H1 (cell line): Measurements from ENCODE around the gene SLC25A22. TPM values are rescaled to one million over a fixed set of nuclear protein-coding genes. Genes with fewer than 3 reads are reported as not detected.

ENCODE experiments used
- BCL11A ChIP-seq, 2 experiments: IDR thresholded peaks; one replicate each; pipeline ENCODE4 v1.6.1; 2011; ENCODE audit warnings: low read depth in 2 of 2, low read length in 2 of 2, mild to moderate bottlenecking in 2 of 2
- BRCA1 ChIP-seq: IDR thresholded peaks from 2 replicates; pipeline ENCODE4 v1.6.1; 2012; ENCODE audit warnings: low read depth, low read length, improper control_type of control experiment
- CREB1 ChIP-seq: IDR thresholded peaks from 2 replicates; pipeline ENCODE4 v1.6.1; 2012; ENCODE audit warnings: inconsistent platforms
- CTBP2 ChIP-seq: IDR thresholded peaks from 2 replicates; pipeline ENCODE4 v1.7.0; 2011; ENCODE audit warnings: borderline replicate concordance, mild to moderate bottlenecking, moderate library complexity, mixed read lengths, low read length; ENCODE audit not compliant: insufficient read depth, insufficient read length
- EGR1 ChIP-seq: IDR thresholded peaks from 2 replicates; pipeline ENCODE4 v1.6.1; 2011; ENCODE audit warnings: low read depth, low read length, borderline replicate concordance
- EZH2 ChIP-seq: fragments of 200-600 bp; sonication (generic); IDR thresholded peaks from 2 replicates; pipeline ENCODE4 v1.7.1; 2012; ENCODE audit warnings: low read depth, mild to moderate bottlenecking, moderate library complexity, low read length, inconsistent platforms; ENCODE audit not compliant: severe bottlenecking
- GTF2F1 ChIP-seq: IDR thresholded peaks from 2 replicates; pipeline ENCODE4 v1.6.1; 2012; ENCODE audit warnings: low read depth, low read length, improper control_type of control experiment, borderline replicate concordance
- HDAC2 ChIP-seq, 2 experiments: fragments of 300-600 bp in 1 of 2; sonication (generic) in 1 of 2; IDR thresholded peaks; 2 replicates each; pipeline ENCODE4 v1.6.1; 2011 to 2012; ENCODE audit warnings: low read depth in 2 of 2, low read length in 2 of 2, mild to moderate bottlenecking in 2 of 2, moderate library complexity in 2 of 2, borderline replicate concordance in 1 of 2, inconsistent platforms in 1 of 2
- MAFK ChIP-seq: IDR thresholded peaks from 2 replicates; pipeline ENCODE4 v1.6.1; 2012; ENCODE audit warnings: low read depth, mild to moderate bottlenecking, improper control_type of control experiment, low read length
- RFX5 ChIP-seq: IDR thresholded peaks from 2 replicates; pipeline ENCODE4 v1.6.1; 2011; ENCODE audit warnings: low read depth, low read length, improper control_type of control experiment, borderline replicate concordance
- SIX5 ChIP-seq: IDR thresholded peaks from 2 replicates; pipeline ENCODE4 v1.6.1; 2011; ENCODE audit warnings: mild to moderate bottlenecking, low read depth, low read length
- TAF7 ChIP-seq: optimal IDR thresholded peaks from 2 replicates; pipeline ENCODE3; 2011; ENCODE audit warnings: low read depth, mild to moderate bottlenecking, inconsistent platforms, low read length, moderate library complexity, borderline replicate concordance
- TCF12 ChIP-seq: IDR thresholded peaks from 2 replicates; pipeline ENCODE4 v1.6.1; 2011; ENCODE audit warnings: low read depth, mild to moderate bottlenecking, low read length
- TEAD4 ChIP-seq: IDR thresholded peaks from 2 replicates; pipeline ENCODE4 v1.6.1; 2012; ENCODE audit warnings: low read depth, low read length, inconsistent platforms, mixed read lengths
- polyA plus RNA-seq, 7 experiments: library from polyadenylated mRNA; depleted of rRNA in 3 of 7; stranded (reverse) in 5 of 7; unstranded in 2 of 7; fragments of >200 nt in 5 of 7; fragments of 200-250 nt in 2 of 7; gene quantifications; 1 replicate in 5 of 7; 2 replicates in 1 of 7; 4 replicates in 1 of 7; pipeline versions ENCODE4 v1.2.1 to v1.2.3, GENCODE V29; 2011 to 2013; ENCODE audit warnings: missing spikeins in 2 of 7, mixed read lengths in 2 of 7
- total RNA-seq: library from RNA; stranded (reverse); fragmentation: NEBNext Ultra II Directional; extraction: Animal tissue kit (Norgen Biotek cat#: 25700); gene quantifications from 2 replicates; pipeline ENCODE4 v1.2.1, GENCODE V29; 2021
- TF ChIP-seq, protein P1 (sequence below): IDR thresholded peaks from 2 replicates; pipeline ENCODE4 v1.6.1; 2012; ENCODE audit warnings: inconsistent platforms
- TF ChIP-seq, protein P2 (sequence below): IDR thresholded peaks from 2 replicates; pipeline ENCODE4 v1.6.1; 2011; ENCODE audit warnings: low read depth, mild to moderate bottlenecking, low read length; ENCODE audit not compliant: insufficient read depth
- TF ChIP-seq, protein P3 (sequence below), 3 experiments: IDR thresholded peaks; 1 replicate in 2 of 3; 2 replicates in 1 of 3; pipeline versions ENCODE4 v1.5.1 to v1.6.1; 2011; ENCODE audit warnings: low read length in 3 of 3, mild to moderate bottlenecking in 3 of 3, inconsistent platforms in 2 of 3, low read depth in 1 of 3, moderate library complexity in 1 of 3; ENCODE audit not compliant: insufficient read depth in 1 of 3; ENCODE audit errors: control extremely low read depth in 1 of 3
- TF ChIP-seq, protein P4 (sequence below): IDR thresholded peaks from 2 replicates; pipeline ENCODE4 v1.6.1; 2012; ENCODE audit warnings: low read length, inconsistent platforms

Gene SLC25A22
- total and polyA plus RNA-seq, 2 of the 8 experiments (the other 6 are each of a cell fraction or from before 2014, with no cell fraction given): 31.5 to 48.0 TPM

DNA sequence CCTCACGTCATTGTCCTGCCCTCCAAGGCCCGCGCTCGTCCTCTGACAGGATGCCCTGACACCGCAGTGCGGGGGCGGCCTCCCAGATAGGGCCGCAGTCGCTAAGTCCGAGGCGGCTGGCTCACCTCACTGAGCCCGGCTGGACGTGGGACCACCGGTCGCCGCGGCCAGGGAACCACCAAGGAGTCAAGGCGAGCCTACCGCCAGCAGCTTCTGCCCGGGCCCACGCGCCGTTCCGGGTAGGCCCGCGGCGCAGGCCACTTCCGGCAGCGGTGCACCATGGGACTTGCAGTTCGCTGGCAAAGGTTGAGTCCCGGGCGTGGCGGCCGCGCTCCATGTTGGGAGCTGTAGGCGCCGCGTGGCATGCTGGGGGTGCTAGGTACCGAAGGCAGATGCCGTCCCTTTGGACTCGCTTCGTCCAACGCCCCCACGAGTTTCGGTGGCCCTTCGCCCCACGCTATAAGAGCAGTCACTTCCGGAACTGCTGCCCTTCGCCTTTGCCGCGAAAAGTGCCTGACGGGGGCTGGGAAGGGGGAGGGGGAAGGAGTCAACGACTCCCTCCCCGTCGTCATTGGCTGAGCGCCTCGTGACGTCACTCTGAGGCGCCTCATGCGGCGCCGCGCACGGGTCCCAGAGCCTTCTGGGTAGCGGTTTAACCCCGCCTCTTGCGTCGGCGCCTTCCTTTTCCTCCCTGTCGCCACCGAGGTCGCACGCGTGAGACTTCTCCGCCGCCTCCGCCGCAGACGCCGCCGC, 11.4 kb upstream of the SLC25A22 start, which contains the start of gene RPLP2 (continued):
- TF ChIP-seq HDAC2 (IDR thresholded peaks at IDR 0.05; ENCODE audit: borderline replicate concordance in 1 of 2, low read depth in 2 of 2, low read length in 2 of 2): 0 out of 4 replicates have a peak, but pooled peaks of 1 of the 2 experiments have one; percentile 43
- peak; percentile 66 for TF ChIP-seq SIX5
- peak; percentile 60 for TF ChIP-seq BRCA1
- peak; percentile 93 for TF ChIP-seq EGR1
- no peak for TF ChIP-seq RFX5
- TF ChIP-seq, protein P1, sequence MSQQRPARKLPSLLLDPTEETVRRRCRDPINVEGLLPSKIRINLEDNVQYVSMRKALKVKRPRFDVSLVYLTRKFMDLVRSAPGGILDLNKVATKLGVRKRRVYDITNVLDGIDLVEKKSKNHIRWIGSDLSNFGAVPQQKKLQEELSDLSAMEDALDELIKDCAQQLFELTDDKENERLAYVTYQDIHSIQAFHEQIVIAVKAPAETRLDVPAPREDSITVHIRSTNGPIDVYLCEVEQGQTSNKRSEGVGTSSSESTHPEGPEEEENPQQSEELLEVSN: peak; percentile 40; the same call in 1 of the 2 replicates
- 0 out of 2 replicates have a peak, but pooled peaks have one; percentile 21 for TF ChIP-seq TEAD4
- TF ChIP-seq, protein P2, sequence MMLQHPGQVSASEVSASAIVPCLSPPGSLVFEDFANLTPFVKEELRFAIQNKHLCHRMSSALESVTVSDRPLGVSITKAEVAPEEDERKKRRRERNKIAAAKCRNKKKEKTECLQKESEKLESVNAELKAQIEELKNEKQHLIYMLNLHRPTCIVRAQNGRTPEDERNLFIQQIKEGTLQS: peak; percentile 94
- TF ChIP-seq, protein P3, sequence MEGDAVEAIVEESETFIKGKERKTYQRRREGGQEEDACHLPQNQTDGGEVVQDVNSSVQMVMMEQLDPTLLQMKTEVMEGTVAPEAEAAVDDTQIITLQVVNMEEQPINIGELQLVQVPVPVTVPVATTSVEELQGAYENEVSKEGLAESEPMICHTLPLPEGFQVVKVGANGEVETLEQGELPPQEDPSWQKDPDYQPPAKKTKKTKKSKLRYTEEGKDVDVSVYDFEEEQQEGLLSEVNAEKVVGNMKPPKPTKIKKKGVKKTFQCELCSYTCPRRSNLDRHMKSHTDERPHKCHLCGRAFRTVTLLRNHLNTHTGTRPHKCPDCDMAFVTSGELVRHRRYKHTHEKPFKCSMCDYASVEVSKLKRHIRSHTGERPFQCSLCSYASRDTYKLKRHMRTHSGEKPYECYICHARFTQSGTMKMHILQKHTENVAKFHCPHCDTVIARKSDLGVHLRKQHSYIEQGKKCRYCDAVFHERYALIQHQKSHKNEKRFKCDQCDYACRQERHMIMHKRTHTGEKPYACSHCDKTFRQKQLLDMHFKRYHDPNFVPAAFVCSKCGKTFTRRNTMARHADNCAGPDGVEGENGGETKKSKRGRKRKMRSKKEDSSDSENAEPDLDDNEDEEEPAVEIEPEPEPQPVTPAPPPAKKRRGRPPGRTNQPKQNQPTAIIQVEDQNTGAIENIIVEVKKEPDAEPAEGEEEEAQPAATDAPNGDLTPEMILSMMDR (IDR thresholded peaks at IDR 0.05; ENCODE audit: control extremely low read depth in 1 of 3, insufficient read depth in 1 of 3, low read depth in 1 of 3, low read length in 3 of 3): no peak
- peak; percentile 99 for TF ChIP-seq CREB1
- peak; percentile 76 for TF ChIP-seq GTF2F1
- TF ChIP-seq TCF12: no peak
- TF ChIP-seq EZH2: no peak
- no peak for TF ChIP-seq CTBP2
- TF ChIP-seq, protein P4, sequence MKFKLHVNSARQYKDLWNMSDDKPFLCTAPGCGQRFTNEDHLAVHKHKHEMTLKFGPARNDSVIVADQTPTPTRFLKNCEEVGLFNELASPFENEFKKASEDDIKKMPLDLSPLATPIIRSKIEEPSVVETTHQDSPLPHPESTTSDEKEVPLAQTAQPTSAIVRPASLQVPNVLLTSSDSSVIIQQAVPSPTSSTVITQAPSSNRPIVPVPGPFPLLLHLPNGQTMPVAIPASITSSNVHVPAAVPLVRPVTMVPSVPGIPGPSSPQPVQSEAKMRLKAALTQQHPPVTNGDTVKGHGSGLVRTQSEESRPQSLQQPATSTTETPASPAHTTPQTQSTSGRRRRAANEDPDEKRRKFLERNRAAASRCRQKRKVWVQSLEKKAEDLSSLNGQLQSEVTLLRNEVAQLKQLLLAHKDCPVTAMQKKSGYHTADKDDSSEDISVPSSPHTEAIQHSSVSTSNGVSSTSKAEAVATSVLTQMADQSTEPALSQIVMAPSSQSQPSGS: peak; percentile 52
- TF ChIP-seq BCL11A (IDR thresholded peaks at IDR 0.05; ENCODE audit: low read depth in 2 of 2, low read length in 2 of 2): no peak
- TF ChIP-seq TAF7: peak; percentile 98
- TF ChIP-seq MAFK: no peak
